Measurements from ENCODE around the gene DRAM2. TPM values are rescaled to one million over a fixed set of nuclear protein-coding genes. Genes with fewer than 3 reads are reported as not detected.
A peak's percentile ranks its signal among the peaks of the same experiment; 100 is the strongest.
"Not testable (repeated sequence)": the region's sequence is repeated elsewhere in the genome, so short reads cannot be mapped to it uniquely, and the experiment has no call there.

DRAM2 gene
- total RNA-seq, 1 donor from 2014 or later = 46.4 TPM

- no peak for TF ChIP-seq CTCF (conservative IDR thresholded peaks at IDR 0.05; ENCODE audit: low read depth, low read length)
These were observed 34.9 kb downstream of the DRAM2 start for GRCh38 chr1:111104981-111105380.

GRCh38 chr1:111101854-111102642 lies 37.8 kb downstream of the DRAM2 start:
- TF ChIP-seq CTCF (conservative IDR thresholded peaks at IDR 0.05; ENCODE audit: low read depth, low read length) = no peak
- no peak for DNase-seq (ENCODE audit: low read depth)
- no peak overlapping the region for H3K4me3 ChIP-seq (ENCODE audit: low read depth, low read length)

More at GRCh38 chr1:111104981-111105380, 34.9 kb downstream of the DRAM2 start:
- no peak overlapping the region for H3K4me3 ChIP-seq (ENCODE audit: low read depth, low read length)
- no peak for DNase-seq (ENCODE audit: low read depth)

GRCh38 chr1:111099289-111099688 lies 40.6 kb downstream of the DRAM2 start:
- TF ChIP-seq CTCF (conservative IDR thresholded peaks at IDR 0.05; ENCODE audit: low read depth, low read length) = no peak
- DNase-seq (ENCODE audit: low read depth) = no peak
- no peak overlapping the region for H3K4me3 ChIP-seq (ENCODE audit: low read depth, low read length)

- no peak for TF ChIP-seq CTCF (conservative IDR thresholded peaks at IDR 0.05; ENCODE audit: low read depth, low read length)
- H3K4me3 ChIP-seq (ENCODE audit: low read depth, low read length) = no peak overlapping the region
- DNase-seq (ENCODE audit: low read depth) = peak; percentile 18
These were observed 42.4 kb downstream of the DRAM2 start for GRCh38 chr1:111097356-111098099.

- not testable (repeated sequence) for H3K4me3 ChIP-seq (ENCODE audit: low read depth, low read length)
These were observed 44.5 kb downstream of the DRAM2 start for GRCh38 chr1:111095421-111095820.

GRCh38 chr1:111089638-111090037 lies 50.3 kb downstream of the DRAM2 start:
- no peak for TF ChIP-seq CTCF (conservative IDR thresholded peaks at IDR 0.05; ENCODE audit: low read depth, low read length)
- no peak for DNase-seq (ENCODE audit: low read depth)
- H3K4me3 ChIP-seq (ENCODE audit: low read depth, low read length) = no peak overlapping the region

More at GRCh38 chr1:111095421-111095820, 44.5 kb downstream of the DRAM2 start:
- not testable (repeated sequence) for DNase-seq (ENCODE audit: low read depth)

GRCh38 chr1:111085676-111086075 lies 54.2 kb downstream of the DRAM2 start:
- no peak for DNase-seq (ENCODE audit: low read depth)
- no peak overlapping the region for H3K4me3 ChIP-seq (ENCODE audit: low read depth, low read length)
- TF ChIP-seq CTCF (conservative IDR thresholded peaks at IDR 0.05; ENCODE audit: low read depth, low read length) = no peak
